NCI-H2171 (cell line): ENCODE data around the gene TBXAS1.

ENCODE experiments used
- DNase-seq: peaks from one replicate; lab custom pipeline; 2025; lab: John Stamatoyannopoulos, UW

The TBXAS1 gene

DNA sequence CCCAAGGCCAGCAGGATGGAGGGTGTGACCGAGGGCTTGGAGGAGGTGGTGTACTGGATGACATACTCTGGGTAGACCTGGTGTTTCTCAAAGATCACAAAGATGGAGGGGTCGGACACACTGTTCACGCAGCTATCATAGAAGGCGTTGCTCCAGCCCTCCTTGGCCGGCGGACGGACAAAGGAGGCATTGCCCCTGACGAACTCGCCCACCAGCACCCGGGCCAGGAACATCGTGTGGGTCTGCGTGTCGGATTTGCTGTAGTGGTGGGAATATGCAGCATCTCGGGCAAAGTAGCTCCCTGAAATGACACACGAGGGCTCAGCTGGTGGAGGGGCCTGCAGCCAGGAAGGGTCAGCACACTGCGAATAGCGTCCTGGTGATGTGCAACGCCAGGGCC, 195.5 kb downstream of the TBXAS1 start:
- no peak for DNase-seq

DNA sequence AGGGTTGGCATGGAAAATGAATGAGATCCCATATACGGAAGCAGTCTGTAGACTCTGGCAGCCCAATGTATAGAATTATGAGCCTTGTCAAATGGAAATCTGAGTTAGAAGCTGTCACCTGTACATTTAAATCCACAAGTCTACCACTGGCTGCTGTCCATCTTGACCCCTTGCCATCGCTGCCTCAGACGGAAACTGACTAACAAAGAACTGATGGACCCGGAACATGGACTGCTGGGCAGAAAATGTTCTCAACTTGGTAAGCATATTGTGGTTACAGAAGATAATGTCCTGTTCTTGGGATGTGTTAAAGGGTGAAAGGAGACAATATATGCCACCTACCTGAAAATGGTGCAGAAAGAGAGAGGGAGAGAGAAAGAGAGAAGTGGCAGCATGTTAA, 196.2 kb downstream of the TBXAS1 start:
- no peak for DNase-seq

DNA sequence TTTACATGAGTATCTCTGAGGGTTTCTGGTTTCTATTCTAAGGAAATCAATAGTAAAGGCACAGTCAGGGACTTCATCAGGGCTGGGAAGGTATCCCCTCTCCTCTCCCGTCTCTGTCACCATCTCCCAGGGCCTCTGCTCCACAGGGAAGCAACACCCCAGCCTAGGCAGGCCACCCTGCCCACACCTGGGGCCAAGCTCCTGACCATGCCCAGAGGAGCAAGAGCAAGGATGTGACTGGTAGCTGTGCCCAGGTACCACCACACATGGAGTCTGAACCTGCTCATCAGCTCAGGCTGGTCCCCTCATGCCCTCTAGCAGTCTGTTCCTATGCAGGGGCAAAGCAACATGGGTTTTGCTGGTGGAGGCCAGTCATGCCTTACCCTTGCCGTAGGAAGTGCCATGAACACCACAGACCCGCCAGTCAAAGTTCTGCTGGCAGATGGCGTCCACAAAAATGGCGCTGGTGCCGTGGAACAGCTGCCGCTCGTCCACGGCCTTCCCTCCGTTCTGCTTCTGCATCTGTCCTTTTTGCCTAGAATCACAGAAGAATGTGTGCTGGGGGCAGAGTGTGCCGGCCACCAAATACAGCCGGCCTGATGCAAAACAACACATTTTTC, 196.9 kb downstream of the TBXAS1 start:
- DNase-seq = no peak

DNA sequence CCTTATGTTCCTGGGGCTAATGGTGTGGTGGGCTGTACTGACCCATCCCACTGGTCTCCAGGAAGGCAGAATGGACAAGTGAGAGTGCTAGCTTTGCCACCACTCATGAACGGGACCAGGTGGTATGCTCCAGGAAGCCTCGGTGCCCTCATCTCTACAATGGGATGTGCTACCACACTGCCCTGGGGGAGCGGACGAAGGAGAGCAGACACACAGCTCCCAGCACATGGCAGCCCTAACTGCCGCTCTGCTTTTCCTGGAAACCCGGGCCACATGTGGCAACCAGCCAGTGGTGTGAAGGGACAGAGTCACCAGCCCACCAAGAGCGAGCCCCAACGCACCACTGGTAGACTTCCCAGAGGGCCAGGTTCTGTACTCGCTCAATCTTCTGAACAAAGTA, 197.9 kb downstream of the TBXAS1 start:
- DNase-seq = no peak

DNA sequence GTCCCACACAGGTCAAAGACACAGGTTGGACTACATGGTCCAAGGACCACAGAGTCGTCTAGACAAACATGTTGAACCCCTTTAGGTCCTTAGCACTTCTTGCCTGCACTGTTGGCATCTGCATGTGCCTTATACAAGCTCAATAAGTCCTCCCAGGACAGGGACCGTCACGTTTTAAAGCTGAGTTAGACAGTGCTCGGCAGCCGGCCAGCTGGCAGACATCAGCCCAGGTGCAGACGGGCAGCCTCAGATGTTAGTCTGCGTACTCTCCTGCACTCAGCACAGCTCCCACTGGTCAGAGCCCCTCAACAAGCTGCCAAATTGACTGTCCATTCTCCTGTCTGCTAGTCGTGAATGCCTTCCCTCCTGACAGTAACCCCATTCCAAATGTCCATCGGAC, 198.8 kb downstream of the TBXAS1 start:
- no peak for DNase-seq

DNA sequence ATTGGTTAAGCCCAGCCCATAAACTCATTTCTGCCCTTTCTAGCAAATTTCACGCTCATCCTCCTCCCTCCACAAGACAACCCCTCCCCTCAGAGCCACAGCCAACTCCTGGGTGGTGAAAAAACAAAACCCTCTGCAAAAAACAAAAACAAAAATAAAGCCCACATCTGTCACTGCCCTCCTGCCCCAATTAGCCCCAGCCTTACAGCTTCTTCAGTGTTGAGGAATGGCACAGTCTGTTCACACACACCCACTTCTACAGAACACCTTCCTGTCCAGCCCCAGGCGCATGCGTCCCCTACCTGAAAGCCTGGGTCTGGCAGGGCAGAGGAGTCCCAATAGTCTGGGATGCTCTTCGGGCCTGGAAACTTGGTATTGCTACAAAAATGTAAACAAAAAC, 199.2 kb downstream of the TBXAS1 start:
- DNase-seq = no peak

DNA sequence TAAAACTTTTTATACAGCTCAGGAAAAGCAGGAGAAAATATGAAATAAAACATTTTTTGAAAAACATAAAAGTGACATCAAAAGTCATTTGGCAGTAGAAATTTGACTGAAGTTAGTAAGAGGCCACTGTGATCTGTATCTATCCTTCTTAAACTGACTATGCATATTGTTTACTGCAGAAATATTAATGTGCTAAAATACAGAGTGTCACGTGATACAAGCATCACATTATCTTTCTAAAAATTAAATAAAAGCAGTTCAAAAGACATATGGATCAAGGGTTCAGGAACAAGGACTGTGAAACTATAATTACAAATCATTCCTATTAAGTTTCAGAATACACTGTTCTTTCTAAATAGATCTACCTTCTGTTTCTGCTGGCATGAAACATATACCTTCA, 200.0 kb downstream of the TBXAS1 start:
- DNase-seq = no peak

DNA sequence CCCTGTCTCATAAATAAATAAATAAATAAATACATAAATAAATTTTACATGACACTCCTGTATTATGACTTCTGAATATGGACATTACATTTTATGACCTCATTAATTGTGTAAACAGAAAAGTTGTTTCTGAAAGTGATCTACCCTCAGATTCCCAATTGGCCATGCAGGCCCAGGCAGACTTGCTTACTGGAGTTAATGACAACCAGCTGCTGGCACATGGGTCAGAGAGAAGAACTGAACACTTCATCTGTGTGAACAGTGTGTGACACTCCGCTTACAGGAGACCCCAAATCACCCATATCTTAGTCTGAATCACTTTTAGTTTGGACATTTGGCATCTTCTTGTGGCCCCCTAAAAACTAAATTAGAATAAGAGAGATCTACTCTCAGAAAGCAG, 202.3 kb downstream of the TBXAS1 start:
- no peak for DNase-seq

DNA sequence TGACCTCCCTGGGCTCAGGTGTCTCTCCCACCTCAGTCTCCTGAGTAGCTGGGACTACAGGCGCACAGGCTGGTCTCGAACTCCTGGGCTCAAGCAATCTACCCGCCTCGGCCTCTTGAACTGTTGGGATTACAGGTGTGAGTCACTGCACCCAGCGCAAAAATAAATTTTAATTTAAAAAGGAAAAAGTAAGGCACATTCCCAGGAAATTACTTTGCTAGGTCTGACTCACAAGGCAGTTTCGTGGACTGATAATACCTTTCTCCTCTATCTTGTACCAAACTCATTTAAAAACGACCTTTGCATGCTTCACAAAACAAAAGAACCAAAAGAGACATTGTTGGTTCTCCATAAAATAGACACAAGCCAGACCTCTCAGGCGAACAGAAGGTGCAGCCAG, 204.0 kb downstream of the TBXAS1 start:
- no peak for DNase-seq

DNA sequence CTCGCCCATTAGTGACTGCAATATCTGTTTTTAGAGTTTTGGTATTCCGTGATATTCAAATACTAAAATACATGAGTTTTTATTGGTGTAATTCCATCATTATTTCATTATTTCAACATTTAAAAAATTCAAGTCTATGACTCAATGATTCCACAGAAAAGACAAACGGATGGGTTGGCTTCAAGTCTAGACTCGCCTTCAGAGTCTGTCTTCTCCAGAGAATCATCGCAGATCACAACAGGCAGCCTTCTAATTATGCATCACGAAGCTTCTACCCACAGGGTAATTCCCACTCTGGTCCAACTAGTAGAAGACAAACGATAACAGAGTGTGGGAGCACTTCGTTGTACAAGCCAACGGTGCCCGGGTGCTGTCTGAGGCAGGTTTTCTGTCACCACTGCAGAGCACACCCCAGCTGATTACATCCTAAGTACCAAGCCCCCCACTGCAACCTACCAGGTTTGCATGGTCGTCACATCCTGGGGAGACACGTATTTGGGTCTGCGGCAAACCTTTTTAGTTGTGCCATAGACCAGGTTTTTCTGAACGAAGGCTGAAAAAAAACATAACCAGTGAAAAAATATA, 204.8 kb downstream of the TBXAS1 start:
- DNase-seq = no peak

DNA sequence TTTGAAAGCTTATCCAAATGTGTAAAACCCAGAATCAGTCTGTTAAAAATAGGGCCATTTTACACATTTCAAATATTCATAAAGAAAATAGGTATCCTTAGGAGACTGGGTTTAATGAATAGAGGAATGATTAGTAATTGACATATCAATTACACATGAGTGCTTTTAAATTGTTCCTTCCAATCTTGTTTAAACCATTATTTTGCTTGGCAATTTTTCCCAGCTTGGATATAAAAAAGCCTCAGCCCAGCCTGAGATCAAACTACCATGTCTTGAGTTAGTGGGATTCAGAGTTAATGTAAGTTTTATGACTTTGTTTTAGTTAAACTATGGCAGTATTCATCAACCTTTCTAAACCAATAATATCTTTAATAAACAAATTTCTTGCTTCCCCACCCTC, 205.4 kb downstream of the TBXAS1 start:
- no peak for DNase-seq

DNA sequence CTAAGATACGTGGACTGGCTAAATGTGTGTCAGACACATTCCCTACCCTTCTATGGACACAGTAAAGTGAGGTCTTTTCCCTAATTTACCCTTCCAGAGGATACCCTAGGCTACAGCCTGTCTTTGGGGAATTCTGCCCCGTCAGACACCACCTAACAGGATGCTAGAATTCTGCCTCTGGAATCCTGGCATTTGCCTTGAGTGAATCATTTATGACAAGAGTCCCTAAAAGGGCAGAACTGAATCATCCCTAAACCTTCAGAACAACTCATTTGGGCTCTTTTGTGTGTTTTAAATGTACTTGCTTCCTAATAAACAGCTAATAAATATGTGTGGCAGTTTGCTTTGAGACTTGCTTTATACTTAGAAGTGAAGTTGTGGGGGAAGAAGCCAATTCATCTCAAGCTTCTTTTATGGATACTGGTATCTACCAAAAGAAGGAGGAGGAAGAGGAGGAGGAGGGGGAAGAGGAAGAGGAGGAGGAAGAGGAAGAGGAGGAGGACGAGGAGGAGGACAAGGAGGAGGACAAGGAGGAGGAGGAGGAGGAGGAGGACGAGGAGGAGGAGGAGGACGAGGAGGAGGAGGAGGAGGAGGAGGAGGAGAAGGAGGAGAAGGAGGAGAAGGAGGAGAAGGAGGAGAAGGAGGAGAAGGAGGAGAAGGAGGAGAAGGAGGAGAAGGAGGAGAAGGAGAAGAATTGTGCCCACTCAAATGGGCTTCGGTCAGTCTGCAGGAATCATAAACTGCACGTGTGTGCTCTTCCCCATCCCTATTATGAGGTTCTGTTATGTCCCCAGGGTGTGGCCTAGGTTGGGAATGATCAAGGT, 206.5 kb downstream of the TBXAS1 start:
- no peak for DNase-seq

DNA sequence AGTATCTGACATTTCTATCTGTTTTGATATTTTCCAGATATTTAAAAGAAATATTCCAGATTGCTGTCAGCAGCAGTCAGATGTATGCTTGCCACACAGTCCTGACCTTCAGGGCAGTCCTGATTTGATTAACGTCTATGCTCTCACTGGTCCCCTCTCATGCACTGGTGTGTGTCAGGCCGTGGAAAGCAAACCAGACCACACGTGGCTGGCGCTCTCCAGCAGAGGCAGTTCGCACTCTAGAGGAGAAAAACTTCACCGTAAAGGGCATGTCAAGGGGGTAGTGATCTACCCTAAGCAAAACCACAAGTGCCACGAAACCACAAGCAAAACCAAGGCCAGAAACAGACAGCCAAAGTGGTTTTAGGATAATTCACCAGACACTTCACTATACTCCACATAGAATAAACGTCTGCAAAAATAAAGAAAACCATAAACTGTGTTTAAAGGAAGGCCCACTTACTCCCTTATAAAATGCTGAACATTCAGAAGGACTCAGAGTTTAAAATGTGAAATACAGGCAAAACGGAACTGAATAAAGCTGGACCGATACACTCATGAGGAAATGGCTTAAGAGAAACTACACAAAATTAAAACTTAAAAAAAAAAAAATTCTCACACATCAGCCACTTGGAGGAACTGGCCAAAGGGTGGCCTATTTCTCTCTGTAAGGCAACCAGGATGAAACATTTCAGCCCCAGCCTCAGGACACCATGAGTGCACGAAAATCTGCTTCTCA, 207.3 kb downstream of the TBXAS1 start:
- DNase-seq = no peak

DNA sequence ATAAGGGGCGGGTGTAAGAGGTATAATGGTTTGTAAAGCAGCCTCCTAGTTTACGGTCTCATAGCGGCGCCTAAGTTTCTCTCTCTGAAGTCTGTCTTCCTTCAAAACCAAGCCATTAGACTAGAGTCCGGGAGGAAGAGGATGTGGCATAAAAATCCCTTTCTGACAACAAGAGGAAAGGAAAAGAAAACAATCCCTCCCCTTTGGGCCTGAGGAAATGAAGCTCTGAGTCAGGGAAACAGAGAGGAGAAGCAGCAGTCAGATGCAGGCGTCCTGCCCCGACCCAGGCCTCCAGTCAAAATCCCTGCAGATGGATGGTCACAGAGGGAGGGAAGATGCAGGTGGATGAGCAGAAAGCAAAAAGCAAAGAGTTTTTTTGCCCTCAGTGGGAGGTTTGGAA, 210.0 kb downstream of the TBXAS1 start:
- no peak for DNase-seq

DNA sequence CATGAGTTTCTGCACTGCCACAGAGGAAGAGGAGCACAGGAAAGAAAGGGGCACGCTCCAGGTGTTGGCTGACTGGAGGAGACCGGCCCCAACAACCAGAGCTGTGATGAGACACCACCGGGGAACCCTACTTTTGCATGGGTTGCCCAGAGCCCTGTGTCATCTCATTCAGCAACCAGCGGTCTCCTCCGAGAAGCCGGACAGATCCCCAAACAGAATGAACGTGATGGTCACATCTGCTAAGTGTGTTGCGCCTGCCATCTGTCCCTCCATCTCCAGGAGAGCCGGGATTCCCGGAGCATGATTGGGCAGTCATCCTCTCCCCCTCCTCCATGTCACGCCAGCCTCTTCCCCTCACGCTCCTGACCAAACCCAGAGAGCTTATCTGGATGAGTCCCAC, 210.8 kb downstream of the TBXAS1 start:
- no peak for DNase-seq

DNA sequence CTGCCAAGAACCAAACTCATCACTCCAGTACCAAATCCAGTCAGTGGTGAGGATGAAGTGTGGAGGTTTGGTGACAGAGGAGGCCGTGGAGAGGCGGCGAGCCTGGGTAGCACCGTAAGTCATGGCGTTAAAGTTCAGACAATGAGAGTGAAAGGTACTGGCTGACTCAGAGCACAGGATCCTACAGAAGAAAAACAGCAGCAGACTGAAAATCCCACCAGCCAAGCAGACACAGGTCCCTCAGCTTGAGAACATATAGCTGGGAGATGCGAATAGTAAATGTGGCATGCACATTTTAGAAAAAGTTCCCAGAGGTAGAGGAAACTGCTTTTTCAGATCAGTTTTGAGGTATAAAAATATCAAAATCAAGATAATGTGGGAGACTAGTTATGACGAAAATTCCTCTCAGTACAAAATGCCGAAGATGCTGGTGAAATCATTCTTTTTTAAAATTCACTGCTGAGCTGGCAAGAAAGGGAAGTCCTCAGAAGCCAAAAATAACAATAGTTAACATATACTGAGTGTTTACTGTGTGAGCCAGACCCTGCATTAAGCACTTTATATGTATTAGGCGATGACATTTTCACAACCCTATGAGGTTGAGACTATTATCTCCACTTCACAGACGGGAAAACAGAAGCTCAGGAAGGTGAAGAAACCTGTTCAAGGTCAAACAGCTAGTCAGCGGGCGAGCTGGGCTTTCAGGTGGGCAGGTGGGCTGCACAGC, 212.8 kb downstream of the TBXAS1 start:
- no peak for DNase-seq

DNA sequence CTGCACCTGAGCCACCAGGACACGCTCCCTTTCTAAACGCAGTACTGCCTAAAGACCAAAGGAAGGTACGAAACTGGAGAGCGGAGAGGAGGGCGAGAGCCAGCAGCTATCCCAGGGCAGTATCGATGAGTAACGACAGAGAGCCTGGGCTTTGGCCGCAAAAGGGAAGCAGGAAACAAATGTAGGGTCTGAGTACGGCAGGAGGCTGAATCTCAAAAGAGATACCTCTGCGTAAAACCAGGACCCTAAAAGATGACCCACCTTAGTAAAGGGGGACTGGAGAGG, 213.3 kb downstream of the TBXAS1 start:
- no peak for DNase-seq

DNA sequence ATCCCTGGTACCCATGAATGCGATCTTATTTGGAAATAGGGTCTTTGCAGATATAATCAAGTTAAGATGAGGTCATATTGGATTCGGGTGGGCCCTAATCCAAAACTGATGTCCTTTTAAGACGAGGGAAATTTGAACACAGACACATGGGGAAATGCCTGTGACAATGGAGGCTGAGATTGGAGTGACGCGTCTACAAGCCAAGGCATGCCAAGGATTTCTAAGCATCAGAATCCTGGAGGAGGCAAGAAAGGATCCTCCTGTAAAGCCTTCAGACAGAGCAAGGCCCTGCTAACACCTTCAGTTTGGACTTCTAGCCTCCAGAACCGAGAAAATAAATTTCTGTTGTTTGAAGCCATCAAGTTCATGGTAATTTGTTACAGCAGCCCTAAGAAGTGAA, 215.2 kb downstream of the TBXAS1 start:
- no peak for DNase-seq

DNA sequence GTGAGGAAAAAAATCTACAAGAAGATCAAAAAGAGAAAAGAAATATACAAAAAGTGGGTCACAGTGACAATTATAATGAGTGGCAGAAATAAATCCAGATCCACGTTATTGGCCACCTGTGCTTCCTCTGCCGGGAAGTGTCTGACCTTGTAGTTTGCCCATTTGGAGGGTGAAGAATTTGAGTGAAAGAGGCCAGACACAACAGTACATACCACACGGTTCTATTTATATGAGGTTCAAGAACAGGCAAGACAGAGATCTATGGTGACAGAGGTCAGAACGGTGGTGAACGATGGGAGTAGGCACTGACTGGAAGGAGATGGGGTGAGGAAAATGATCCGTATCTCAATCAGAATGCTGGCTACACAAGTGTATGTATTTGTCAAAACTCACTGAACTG, 216.6 kb downstream of the TBXAS1 start:
- DNase-seq = no peak

DNA sequence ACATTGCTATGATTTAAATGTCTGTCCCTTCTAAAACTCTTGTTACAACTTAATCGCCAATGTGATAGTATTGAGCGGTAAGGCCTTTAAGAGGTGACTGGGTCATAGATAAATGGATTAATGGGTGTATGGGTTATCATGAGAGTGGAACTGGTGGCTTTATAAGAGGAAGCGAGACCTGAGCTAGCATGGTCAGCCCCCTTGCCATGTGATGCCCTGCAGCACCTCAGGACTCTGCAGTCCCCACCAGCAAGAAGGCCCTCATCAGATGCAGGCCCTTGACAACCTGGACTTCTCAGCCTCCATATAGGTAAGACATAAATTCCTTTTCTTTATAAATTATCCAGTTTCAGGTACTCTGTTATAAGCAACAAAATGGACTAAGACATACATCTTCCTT, 218.1 kb downstream of the TBXAS1 start:
- DNase-seq = no peak

DNA sequence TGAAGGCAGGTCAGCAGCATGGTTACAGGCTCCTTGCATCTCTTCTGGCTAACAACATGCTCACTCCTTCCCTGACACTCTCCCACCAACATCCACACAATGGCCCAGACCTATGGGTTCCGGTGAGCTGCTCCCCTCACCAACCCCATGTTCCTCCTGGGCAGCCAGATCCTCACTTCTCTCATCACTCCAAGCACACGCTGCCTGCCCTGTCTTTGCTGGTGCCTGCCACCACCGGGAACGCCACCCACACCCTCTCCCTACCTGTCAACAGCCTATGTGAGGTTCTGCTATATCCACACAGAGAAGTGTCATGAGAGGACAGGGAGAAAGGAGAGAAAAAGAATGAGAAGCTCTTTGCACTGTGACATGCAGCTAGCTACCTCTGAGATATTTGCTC, 219.1 kb downstream of the TBXAS1 start:
- no peak for DNase-seq

DNA sequence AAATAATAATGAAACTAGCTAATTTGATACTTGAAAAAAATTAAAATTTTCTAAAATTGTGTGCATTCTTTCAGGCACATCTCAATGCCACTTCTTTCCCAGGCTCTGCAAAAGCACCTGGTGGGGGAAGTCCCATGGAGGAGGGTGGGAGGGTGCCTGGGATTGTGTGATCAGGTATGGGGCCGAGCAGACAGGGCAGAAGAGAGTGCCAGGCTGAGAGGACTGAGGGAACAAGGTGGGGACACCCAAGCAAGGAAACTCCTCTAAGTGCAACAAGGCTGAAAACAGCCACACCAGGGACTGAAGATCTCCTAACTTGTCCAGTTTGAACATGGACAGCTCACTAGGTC, 219.9 kb downstream of the TBXAS1 start:
- DNase-seq = no peak
